Suprapubic skin (tissue), 4 donors: ENCODE measurements around the gene NRARP. TPM values are rescaled to one million over a fixed set of nuclear protein-coding genes. Genes with fewer than 3 reads are reported as not detected.
A peak's percentile ranks its signal among the peaks of the same experiment; 100 is the strongest.

Source experiments
- DNase-seq, 2 donors: peaks; one replicate each; pipeline ENCODE4 v3.0.0-alpha.2; 2019; ENCODE audit warnings: low spot score in 2 of 2
- H3K27ac ChIP-seq: fragments of 200-600 bp; sonication (generic); one replicate; pipeline ENCODE4 v1.5.1; 2019
- H3K27me3 ChIP-seq: fragments of 200-600 bp; sonication (generic); one replicate; pipeline ENCODE4 v1.5.1; 2019
- H3K36me3 ChIP-seq: fragments of 200-600 bp; sonication (generic); one replicate; pipeline ENCODE4 v1.5.1; 2019
- H3K4me1 ChIP-seq: fragments of 200-600 bp; sonication (generic); one replicate; pipeline ENCODE4 v1.5.1; 2019
- H3K4me3 ChIP-seq: fragments of 200-600 bp; sonication (generic); one replicate; pipeline ENCODE4 v1.5.1; 2019; ENCODE audit warnings: mild to moderate bottlenecking
- H3K9me3 ChIP-seq: fragments of 200-600 bp; sonication (generic); one replicate; pipeline ENCODE4 v1.5.1; 2019
- EP300 ChIP-seq: sonication (generic); formaldehyde crosslinking; IDR thresholded peaks from one replicate; pipeline ENCODE4 v1.6.1; 2017; ENCODE audit warnings: antibody characterized with exemption
- POLR2A ChIP-seq, 2 donors: fragments of 450-650 bp; IDR thresholded peaks; one replicate each; pipeline ENCODE4 v1.6.1; 2017; ENCODE audit warnings: antibody characterized with exemption in 2 of 2, mild to moderate bottlenecking in 2 of 2, moderate library complexity in 2 of 2
- POLR2AphosphoS5 ChIP-seq, 3 donors: sonication (generic); formaldehyde crosslinking; IDR thresholded peaks; one replicate each; pipeline ENCODE4 v1.6.1; 2017; ENCODE audit warnings: antibody characterized with exemption in 3 of 3
- WGBS: methylation state at CpG from one replicate; pipeline ENCODE4 v1.1.5; 2018; 5-methylcytosine and 5-hydroxymethylcytosine counted together
- total RNA-seq, 4 donors: library from RNA; depleted of rRNA; stranded (reverse); fragments of >200 nt; gene quantifications; one replicate each; pipeline ENCODE4 v1.1.0, GENCODE V29; 2016
- TF ChIP-seq, protein P1 (sequence below), 2 donors: fragments of 200-600 bp in 1 of 2; fragments of 450-650 bp in 1 of 2; sonication (generic) in 1 of 2; IDR thresholded peaks; one replicate each; pipeline ENCODE4 v1.5.1; 2016 to 2019; ENCODE audit warnings: antibody characterized with exemption in 2 of 2, mild to moderate bottlenecking in 1 of 2, moderate library complexity in 1 of 2

NRARP gene
- total RNA-seq, 4 donors from 2014 or later = 25.3 to 69.0 (median 65.5) TPM

DNA sequence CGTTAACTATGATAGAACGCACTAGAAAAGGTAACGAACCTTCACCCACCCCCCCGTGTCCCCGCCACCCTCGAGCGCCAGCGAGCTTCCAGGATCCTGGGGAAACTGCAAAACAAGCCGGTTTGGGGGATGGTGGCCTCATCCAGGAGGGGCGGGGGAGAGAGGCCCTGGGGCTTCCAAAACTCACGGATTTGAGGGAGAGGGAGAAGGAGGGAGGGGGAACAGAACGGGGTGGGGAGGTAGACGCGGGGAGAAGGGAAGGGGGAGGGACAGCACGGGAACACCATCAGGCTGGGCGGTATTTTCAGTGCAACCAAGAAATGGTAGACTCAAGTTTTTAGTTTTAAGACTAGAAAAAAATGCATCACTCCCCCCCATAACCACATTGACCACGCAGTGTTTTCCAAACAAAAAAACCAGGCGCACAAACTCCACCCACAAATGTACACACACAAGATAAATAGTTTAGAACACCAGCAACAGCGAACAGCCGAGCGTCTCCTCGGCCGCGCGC is 1.4 kb downstream of the NRARP start:
- H3K4me1 ChIP-seq = peaks cover 80% of the 10 kb centered on the region
- peak overlapping the region; percentile 62 for H3K4me3 ChIP-seq
- DNase-seq = no peak
- no peaks in the 10 kb centered on the region for H3K36me3 ChIP-seq
- peaks cover 44% of the 10 kb centered on the region for H3K27me3 ChIP-seq
- H3K9me3 ChIP-seq = no peaks in the 10 kb centered on the region
- no peak for TF ChIP-seq EP300
- TF ChIP-seq, protein P1, sequence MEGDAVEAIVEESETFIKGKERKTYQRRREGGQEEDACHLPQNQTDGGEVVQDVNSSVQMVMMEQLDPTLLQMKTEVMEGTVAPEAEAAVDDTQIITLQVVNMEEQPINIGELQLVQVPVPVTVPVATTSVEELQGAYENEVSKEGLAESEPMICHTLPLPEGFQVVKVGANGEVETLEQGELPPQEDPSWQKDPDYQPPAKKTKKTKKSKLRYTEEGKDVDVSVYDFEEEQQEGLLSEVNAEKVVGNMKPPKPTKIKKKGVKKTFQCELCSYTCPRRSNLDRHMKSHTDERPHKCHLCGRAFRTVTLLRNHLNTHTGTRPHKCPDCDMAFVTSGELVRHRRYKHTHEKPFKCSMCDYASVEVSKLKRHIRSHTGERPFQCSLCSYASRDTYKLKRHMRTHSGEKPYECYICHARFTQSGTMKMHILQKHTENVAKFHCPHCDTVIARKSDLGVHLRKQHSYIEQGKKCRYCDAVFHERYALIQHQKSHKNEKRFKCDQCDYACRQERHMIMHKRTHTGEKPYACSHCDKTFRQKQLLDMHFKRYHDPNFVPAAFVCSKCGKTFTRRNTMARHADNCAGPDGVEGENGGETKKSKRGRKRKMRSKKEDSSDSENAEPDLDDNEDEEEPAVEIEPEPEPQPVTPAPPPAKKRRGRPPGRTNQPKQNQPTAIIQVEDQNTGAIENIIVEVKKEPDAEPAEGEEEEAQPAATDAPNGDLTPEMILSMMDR (IDR thresholded peaks at IDR 0.05) = no peak
- no peak for TF ChIP-seq POLR2A (IDR thresholded peaks at IDR 0.05)
- TF ChIP-seq POLR2AphosphoS5 (IDR thresholded peaks at IDR 0.05) = no peak
- 7% methylated on average over 18 of the region's 25 CpGs for WGBS
- peak overlapping the region; percentile 69 for H3K27ac ChIP-seq

DNA sequence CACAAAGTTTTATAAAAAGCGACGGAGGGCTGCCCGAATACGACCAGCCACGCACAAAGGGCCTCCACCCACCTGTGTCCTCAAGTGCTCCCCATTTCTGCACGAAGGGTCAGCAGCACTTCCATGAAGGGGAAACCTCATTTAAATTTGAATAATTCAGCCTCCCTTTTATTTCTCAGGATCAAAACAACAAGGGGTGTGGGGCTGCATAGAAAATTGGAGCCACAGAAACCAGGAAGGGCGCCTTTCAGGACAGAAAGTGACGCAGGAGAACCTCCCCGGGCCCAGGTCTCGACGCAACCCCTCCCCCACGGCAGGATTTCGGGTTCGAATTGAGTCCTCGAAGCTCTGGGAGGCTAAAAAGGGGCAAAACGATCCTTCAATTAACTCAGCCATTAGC is 2.1 kb downstream of the NRARP start:
- WGBS = 39% methylated on average over 16 of the region's 16 CpGs
- TF ChIP-seq, protein P1 (IDR thresholded peaks at IDR 0.05) = no peak
- Histone ChIP-seq H3K4me1 (peaks cover 80% of the 10 kb centered on the region), H3K27me3 (peaks cover 51% of the 10 kb centered on the region), H3K27ac (peak overlapping the region; percentile 69), H3K36me3 (no peaks in the 10 kb centered on the region), H3K4me3 (peak overlapping the region; percentile 62), H3K9me3 (no peaks in the 10 kb centered on the region)
- no peak for DNase-seq

DNA sequence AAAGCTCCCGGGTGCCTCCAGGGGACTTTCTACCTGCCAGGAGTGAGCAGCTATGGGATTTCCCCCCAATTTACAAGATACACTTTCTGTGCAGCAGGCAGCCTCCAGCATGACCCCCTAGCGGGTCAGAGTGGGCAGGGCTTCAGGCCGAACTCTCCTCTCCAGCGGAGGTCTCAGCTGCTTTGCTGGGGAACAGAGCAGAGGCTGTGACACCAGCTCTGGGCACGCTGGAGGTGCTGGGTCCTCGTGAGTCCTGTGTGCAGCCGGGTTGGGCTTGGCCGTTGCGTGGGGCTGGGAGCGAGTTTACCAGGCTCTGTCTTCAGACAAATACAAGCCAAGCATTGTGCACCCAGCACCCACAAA is 2.9 kb downstream of the NRARP start:
- H3K4me3 ChIP-seq = peak overlapping the region; percentile 62
- H3K9me3 ChIP-seq = no peaks in the 10 kb centered on the region
- peaks cover 58% of the 10 kb centered on the region for H3K27me3 ChIP-seq
- peaks cover 77% of the 10 kb centered on the region for H3K4me1 ChIP-seq
- TF ChIP-seq POLR2AphosphoS5 (IDR thresholded peaks at IDR 0.05) = no peak
- no peak overlapping the region for H3K27ac ChIP-seq
- H3K36me3 ChIP-seq = no peaks in the 10 kb centered on the region
- no peak for DNase-seq
- WGBS = 50% methylated on average over 1 of the region's 10 CpGs

DNA sequence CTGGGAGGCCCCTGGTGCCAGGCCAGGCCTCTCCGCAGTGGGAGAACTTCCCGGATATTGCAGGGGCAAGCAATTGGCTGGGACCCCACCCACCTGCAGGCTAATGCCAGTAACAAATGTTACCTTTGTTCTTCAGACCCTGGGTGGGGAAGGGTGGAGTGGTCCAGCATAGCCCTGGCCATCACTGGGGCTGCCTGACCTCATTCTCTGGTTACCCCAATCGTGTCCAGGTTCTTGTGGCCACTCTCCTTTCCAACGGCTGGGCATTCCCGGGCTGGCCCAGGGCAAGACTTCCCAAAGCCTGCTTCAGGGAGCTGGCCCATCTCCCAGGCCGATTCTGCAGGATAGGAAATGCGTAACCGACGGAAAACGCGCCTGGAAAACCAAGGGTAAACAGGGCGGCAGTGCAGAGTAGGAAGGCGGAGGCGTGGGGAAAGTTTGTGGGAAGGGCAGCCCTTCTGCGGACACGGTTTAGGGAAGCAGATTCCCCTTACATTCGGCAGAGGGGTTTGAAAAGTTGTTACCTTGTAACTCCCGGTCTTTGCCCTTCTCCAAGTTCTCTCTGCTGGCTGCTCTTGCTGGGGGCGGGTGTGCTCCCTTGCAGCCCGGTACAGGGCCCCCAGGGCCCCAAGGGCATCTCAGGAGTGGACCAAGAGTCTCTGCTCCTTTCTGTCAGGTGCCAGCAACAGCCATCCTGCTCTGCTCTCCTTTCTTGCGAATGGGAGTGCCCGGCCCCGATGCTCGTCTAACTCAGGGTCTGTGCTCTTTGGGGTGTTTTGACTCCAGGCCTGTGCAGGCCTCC is 3.5 kb downstream of the NRARP start:
- H3K9me3 ChIP-seq = no peaks in the 10 kb centered on the region
- peaks cover 63% of the 10 kb centered on the region for H3K27me3 ChIP-seq
- DNase-seq = peak in 1 of 2 donors; percentile 65
- 62% methylated on average over 22 of the region's 24 CpGs for WGBS
- H3K27ac ChIP-seq = no peak overlapping the region
- H3K4me1 ChIP-seq = peaks cover 71% of the 10 kb centered on the region
- peak overlapping the region; percentile 62 for H3K4me3 ChIP-seq
- H3K36me3 ChIP-seq = no peaks in the 10 kb centered on the region
- TF ChIP-seq POLR2A (IDR thresholded peaks at IDR 0.05) = no peak
- no peak for TF ChIP-seq POLR2AphosphoS5 (IDR thresholded peaks at IDR 0.05)
- TF ChIP-seq EP300 = no peak

DNA sequence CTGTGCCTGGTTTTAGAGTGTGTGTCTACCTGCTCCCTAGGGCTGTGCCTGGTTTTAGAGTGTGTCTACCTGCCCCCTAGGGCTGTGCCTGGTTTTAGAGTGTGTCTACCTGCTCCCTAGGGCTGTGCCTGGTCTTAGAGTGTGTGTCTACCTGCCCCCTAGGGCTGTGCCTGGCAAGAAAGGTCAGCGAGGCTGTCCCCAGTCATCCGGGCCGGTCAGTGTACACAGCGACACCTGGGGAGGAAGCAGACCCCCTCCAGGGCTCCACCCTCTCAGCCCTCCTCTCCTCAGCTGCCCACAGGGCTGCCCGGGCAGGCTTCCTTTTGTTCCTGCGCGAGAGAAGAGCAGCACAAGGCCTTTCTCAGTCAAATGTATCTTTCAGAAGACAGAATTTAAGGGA is 4.1 kb downstream of the NRARP start:
- no peak for TF ChIP-seq EP300
- no peak for TF ChIP-seq POLR2A (IDR thresholded peaks at IDR 0.05)
- no CpG with 5 or more reads among the region's 7 CpGs for WGBS
- Histone ChIP-seq H3K9me3 (no peaks in the 10 kb centered on the region), H3K4me1 (peaks cover 64% of the 10 kb centered on the region), H3K27me3 (peaks cover 65% of the 10 kb centered on the region), H3K36me3 (no peaks in the 10 kb centered on the region), H3K4me3 (no peak overlapping the region), H3K27ac (peak overlapping the region; percentile 39)
- no peak for DNase-seq

DNA sequence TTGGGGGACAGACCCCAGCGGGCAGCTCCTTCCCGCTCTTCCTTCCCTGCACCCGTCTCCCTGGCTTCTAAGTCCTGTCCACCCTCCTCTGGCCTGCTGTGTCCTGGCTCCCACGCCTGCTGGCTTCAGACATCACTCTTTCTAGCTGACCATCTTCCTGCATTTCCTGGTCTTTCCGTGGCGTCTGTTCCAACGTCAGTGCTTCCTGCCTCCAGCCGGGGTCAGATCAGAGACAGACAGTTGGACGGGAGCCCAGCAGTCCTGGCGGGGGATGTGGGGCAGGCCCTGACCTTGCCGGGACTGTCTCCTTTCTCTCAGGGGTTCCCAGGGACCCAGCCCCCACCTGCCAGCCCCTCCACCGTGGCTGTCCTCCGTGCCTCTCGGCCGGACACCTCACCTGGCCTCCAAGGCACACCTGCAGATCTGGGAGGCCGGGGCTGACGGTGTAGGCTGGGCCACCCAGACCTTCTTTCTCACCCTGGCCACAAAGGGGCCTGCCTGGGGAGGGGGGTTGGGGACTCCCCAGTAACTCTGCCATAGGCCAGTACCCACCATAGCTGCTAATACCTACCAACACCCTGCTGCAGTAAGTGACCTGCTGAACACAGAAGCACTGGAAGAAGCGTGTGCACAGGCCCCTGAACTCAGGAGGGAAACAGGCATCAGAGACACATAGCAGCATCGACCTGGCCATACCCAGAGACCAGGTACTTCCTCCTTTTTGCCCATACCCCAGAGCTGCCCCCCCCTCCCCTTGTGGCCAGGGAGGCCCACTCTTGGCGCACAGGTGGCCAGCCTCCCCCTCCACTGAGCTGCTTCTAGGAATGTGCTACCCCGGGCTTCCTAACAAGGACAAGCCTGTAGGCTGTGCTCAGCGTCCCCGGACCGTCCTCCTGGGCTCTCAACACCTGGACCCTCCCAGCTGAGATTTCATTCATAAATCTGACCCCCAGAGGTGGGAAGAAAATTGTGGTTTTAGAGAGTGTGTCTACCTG is 5.1 kb downstream of the NRARP start:
- Histone ChIP-seq H3K27ac (peak overlapping the region; percentile 40), H3K9me3 (no peaks in the 10 kb centered on the region), H3K27me3 (peaks cover 66% of the 10 kb centered on the region), H3K4me3 (peak overlapping the region; percentile 53), H3K4me1 (peaks cover 58% of the 10 kb centered on the region), H3K36me3 (no peaks in the 10 kb centered on the region)
- WGBS = 64% methylated on average over 13 of the region's 24 CpGs
- TF ChIP-seq, protein P1 (IDR thresholded peaks at IDR 0.05) = no peak
- TF ChIP-seq POLR2A (IDR thresholded peaks at IDR 0.05) (no peak), POLR2AphosphoS5 (IDR thresholded peaks at IDR 0.05) (no peak), EP300 (no peak)
- DNase-seq = no peak
